Measurements from ENCODE around the gene CPNE4. TPM values are rescaled to one million over a fixed set of nuclear protein-coding genes. Genes with fewer than 3 reads are reported as not detected.

CPNE4 gene
- total RNA-seq, 2 experiments from 2014 or later, result not detected

DNA sequence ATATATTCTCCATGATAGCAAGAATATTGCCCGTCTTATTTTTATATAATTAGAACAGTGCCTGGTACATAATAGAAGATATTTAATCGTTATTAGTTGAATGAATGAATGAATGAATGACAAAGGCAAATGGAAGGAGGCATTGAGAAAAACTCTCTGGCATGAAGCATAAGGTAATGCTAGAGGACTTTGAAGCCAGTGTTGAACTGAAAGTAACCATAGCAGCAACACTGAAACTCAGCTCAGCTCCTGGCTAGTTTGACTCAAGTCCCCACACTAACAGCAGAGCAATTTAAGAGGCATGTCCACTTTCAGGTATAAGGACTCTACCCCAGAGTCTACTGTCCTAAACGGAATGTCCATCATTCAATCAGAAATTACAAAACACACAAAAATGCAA is 227.0 kb downstream of the CPNE4 start:
- ATAC-seq (no peak), DNase-seq (no peak)
- POLR2A ChIA-PET, result no interaction called here
- no peaks in the 10 kb centered on the region for H3K4me1 Mint-ChIP-seq (ENCODE audit: low read depth)
- intact Hi-C loops (cut with micrococcal nuclease), result no loop called here
- CTCF ChIA-PET, result interaction anchor here (1.0 kb wide), 1 partner anchor 13 kb away, joined by 7 read pairs; no protein-coding TSS in a partner anchor
- no peak overlapping the region for H3K27ac Mint-ChIP-seq
- H3K27me3 Mint-ChIP-seq, result peaks cover 7% of the 10 kb centered on the region
- H3K36me3 Mint-ChIP-seq (ENCODE audit: low read depth), result no peaks in the 10 kb centered on the region
- no peaks in the 10 kb centered on the region for H3K9me3 Mint-ChIP-seq
- H3K4me3 Mint-ChIP-seq, result no peak overlapping the region
- TF ChIP-seq, protein P1, sequence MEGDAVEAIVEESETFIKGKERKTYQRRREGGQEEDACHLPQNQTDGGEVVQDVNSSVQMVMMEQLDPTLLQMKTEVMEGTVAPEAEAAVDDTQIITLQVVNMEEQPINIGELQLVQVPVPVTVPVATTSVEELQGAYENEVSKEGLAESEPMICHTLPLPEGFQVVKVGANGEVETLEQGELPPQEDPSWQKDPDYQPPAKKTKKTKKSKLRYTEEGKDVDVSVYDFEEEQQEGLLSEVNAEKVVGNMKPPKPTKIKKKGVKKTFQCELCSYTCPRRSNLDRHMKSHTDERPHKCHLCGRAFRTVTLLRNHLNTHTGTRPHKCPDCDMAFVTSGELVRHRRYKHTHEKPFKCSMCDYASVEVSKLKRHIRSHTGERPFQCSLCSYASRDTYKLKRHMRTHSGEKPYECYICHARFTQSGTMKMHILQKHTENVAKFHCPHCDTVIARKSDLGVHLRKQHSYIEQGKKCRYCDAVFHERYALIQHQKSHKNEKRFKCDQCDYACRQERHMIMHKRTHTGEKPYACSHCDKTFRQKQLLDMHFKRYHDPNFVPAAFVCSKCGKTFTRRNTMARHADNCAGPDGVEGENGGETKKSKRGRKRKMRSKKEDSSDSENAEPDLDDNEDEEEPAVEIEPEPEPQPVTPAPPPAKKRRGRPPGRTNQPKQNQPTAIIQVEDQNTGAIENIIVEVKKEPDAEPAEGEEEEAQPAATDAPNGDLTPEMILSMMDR (IDR thresholded peaks at IDR 0.05), result no peak

DNA sequence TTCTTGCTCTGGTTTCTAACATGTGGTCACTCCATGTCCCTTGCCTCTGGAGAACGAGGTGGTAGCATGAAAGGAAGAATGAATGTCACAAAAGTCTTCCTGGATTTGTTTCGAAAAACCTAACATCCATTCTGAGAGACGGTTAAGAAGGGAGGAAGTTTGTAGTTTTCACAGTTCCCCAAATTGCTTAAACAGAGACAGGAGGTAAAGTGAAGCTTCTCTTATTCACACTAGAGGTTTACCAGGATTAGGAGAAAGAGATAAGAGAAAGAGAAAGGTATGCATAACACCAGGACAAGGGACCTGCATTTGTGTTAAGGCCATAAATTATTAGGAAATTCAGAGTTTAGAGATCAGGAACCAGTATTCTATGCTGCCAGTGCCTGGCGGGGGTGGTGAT is 228.1 kb downstream of the CPNE4 start:
- ChIA-PET POLR2A (no interaction called here), CTCF (interaction anchor here (1.2 kb wide), 1 partner anchor 12 kb away, joined by 4 read pairs; no protein-coding TSS in a partner anchor)
- no peaks in the 10 kb centered on the region for H3K9me3 Mint-ChIP-seq
- TF ChIP-seq, protein P1 (IDR thresholded peaks at IDR 0.05), result no peak
- intact Hi-C loops (cut with micrococcal nuclease), result no loop called here
- no peak for DNase-seq
- H3K36me3 Mint-ChIP-seq (ENCODE audit: low read depth), result no peaks in the 10 kb centered on the region
- H3K4me3 Mint-ChIP-seq, result no peak overlapping the region
- no peaks in the 10 kb centered on the region for H3K4me1 Mint-ChIP-seq (ENCODE audit: low read depth)
- peaks cover 9% of the 10 kb centered on the region for H3K27me3 Mint-ChIP-seq
- no peak overlapping the region for H3K27ac Mint-ChIP-seq
- ATAC-seq, result no peak

DNA sequence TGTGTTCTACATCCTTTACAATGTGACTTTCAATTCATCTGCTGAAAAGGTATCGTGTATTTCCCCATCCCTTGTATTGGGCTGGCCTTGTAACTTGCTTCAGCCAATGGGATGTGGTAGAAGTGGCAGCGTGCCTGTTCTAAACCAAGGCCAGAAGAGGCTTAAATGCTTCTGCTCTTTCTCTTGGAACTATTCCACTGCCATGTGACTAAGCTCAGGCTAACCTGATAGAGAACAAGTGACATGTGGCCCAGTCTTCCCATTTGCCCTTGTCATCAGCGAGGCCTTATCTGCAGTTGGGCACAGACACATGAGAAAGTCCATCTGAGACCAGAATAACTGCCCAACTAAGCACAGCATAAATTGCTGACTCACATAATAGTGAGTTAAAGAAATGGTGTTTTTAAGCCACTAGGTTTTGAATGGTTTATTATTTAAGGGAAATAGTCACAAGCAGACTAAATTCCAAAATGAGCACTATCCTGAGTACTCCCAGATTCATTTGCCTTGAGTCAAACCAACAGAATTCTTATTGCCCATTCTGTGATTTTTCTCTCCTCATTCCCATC is 230.2 kb downstream of the CPNE4 start:
- TF ChIP-seq, protein P1 (IDR thresholded peaks at IDR 0.05), result no peak
- Mint-ChIP-seq H3K4me3 (no peak overlapping the region), H3K9me3 (no peaks in the 10 kb centered on the region), H3K36me3 (ENCODE audit: low read depth) (no peaks in the 10 kb centered on the region), H3K27ac (no peak overlapping the region), H3K27me3 (peaks cover 8% of the 10 kb centered on the region), H3K4me1 (ENCODE audit: low read depth) (no peaks in the 10 kb centered on the region)
- ChIA-PET POLR2A (no interaction called here), CTCF (no interaction called here)
- intact Hi-C loops (cut with micrococcal nuclease), result no loop called here
- DNase-seq (no peak), ATAC-seq (no peak)

DNA sequence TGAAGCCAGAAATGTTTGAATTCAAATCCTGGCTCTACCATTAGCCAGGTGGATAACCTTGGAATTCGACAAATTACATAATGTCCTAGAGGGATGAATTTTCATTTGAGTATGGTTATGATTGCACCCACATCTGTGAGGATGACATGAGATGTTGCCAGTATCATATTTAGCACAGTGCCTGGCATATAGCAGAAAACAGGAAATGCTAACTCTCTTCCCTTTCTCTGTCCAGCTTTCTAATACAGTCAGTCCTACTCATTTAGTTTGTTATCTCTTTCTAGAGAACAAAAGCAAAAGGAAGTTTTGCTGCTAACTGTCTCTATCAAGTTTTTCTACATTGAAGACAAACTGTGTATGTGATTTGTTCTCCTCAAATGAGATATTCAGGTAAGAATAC is 231.7 kb downstream of the CPNE4 start:
- H3K9me3 Mint-ChIP-seq, result no peaks in the 10 kb centered on the region
- intact Hi-C loops (cut with micrococcal nuclease), result no loop called here
- CTCF ChIA-PET, result interaction anchor here (1.1 kb wide), 1 partner anchor 8 kb away, joined by 3 read pairs; no protein-coding TSS in a partner anchor
- H3K4me1 Mint-ChIP-seq (ENCODE audit: low read depth), result no peaks in the 10 kb centered on the region
- ATAC-seq (no peak), DNase-seq (no peak)
- H3K27me3 Mint-ChIP-seq, result peaks cover 5% of the 10 kb centered on the region
- TF ChIP-seq, protein P1 (IDR thresholded peaks at IDR 0.05), result no peak
- no peak overlapping the region for H3K4me3 Mint-ChIP-seq
- no peak overlapping the region for H3K27ac Mint-ChIP-seq
- POLR2A ChIA-PET, result no interaction called here
- H3K36me3 Mint-ChIP-seq (ENCODE audit: low read depth), result no peaks in the 10 kb centered on the region

DNA sequence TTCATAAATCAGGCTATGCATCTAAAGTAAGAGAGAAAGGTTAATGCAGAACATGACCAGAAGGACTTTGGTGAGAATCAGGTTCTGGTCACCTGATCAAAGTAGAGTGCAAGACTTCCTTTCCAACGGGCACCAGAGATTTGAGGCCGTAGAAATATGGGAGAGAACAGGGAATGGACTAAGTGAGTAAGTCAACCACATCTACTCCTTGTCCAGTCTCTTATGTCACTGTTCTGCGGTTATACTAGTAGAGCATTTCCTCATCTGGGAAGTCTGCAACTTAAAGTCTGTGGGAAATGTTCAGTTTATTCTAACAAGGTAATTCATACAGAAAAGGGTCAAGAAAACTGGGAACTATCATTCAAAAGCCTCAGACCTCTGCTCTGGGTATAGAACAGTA is 232.8 kb downstream of the CPNE4 start:
- ChIA-PET CTCF (no interaction called here), POLR2A (no interaction called here)
- TF ChIP-seq, protein P1 (IDR thresholded peaks at IDR 0.05), result no peak
- H3K9me3 Mint-ChIP-seq, result no peaks in the 10 kb centered on the region
- intact Hi-C loops (cut with micrococcal nuclease), result no loop called here
- no peak overlapping the region for H3K4me3 Mint-ChIP-seq
- H3K36me3 Mint-ChIP-seq (ENCODE audit: low read depth), result no peaks in the 10 kb centered on the region
- no peak for ATAC-seq
- peaks cover 5% of the 10 kb centered on the region for H3K27me3 Mint-ChIP-seq
- no peaks in the 10 kb centered on the region for H3K4me1 Mint-ChIP-seq (ENCODE audit: low read depth)
- no peak overlapping the region for H3K27ac Mint-ChIP-seq
- no peak for DNase-seq

Data from activated CD8-positive, alpha-beta T cell treated with anti-CD3 and anti-CD28 coated beads for 36 hours (primary cell).